Kasumi-1 (cell line): ENCODE measurements around the gene PRSS3.
A peak's percentile ranks its signal among the peaks of the same experiment; 100 is the strongest.
"Not testable (repeated sequence)": the region's sequence is repeated elsewhere in the genome, so short reads cannot be mapped to it uniquely, and the experiment has no call there.

Source experiments
- DNase-seq, 2 experiments: peaks; one replicate each; lab custom pipeline; 2025; lab: John Stamatoyannopoulos, UW

Gene PRSS3

DNA sequence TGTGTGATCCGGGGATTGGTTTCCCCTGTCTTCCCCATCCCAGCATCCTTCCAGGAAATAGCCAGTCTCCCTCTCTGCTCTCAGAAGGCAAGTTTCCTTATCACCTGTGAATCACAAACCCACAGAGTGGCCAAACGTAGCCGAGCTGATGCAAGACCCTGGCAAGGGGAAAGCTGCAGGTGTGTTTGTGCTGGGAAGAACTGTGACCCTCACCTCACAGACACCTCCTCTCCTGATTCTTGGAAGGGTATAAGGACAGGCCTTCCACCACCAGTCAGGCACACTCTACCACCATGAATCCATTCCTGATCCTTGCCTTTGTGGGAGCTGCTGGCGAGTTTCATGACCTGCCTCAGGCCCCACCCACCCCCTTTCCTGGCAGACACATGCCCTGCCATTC lies at the start of gene PRSS3:
PRSS3 (plus strand) TSS at position 281 of the 400 bp plus-strand sequence; CDS start at position 294, 13 bp downstream.
- DNase-seq, result no peak

DNA sequence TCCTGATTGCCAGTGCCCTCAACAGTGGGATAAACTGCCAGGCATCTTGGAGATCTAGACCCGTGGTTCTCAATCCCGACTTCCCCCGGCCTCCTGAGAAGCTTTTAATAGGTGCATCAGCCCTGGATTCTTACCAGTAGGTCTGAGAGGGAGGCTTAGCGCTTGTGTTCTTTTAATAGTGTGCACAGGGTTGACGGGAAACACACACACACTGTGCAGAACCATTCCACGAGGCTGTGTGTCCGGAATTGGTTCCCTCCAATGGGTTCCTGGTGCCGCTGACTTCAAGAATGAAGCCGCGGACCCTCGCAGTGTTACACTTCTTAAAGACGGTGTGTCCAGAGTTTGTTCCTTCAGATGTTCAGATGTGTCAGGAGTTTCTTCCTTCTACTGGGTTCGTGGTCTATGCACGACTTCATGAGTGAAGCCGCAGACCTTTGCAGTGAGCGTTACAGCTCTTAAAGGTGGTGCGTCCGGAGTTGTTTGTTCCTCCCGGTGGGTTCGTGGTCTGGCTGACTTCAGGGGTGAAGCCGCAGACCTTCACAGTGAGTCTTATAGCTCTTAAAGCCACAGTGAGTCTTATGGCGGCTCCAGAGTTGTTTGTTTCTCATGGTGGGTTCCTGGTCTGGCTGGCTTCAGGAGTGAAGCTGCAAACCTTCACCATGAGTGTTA lies 46.6 kb upstream of the PRSS3 start:
- DNase-seq, result no peak

DNA sequence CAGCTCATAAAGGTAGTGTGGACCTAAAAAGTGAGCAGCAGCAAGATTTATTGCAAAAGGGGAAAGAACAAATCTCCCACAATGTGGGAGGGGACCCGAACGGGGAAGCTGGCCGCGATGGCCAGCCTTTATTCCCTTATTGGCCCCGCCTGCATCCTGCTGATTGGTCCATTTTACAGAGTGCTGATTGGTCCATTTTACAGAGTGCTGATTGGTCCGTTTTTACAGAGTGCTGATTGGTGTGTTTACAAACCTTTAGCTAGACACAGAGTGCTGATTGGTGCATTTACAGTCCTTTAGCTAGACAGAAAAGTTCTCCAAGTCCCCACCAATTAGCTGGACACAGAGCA lies 46.1 kb upstream of the PRSS3 start:
- DNase-seq, result not testable (repeated sequence)

DNA sequence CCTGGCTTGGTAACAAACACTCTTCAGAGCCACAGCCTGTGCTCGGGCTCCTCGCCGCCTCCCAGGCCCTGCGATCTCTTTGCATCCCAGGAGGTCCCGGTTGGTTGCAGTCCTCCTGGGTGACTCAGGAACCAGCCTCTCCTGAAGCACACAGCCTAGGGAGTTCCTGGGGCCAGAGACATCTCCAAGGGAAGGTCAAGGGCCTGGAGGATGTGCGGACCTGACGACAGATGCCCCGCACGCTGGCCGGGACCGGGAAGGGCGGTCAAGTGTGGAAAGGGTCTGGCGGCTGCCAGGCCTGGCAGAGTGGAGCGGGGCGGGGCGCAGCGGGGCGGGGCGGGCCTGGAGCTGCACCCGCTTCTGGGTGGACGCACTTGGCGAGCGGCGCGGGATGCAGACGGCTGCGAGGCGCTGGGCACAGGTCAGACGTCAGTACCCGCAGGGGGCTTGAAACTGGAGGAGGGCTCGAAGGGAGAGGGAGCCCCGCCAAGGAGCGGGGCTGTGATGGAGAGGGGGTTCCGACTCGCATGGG lies 45.0 kb upstream of the PRSS3 start:
- DNase-seq, result no peak

DNA sequence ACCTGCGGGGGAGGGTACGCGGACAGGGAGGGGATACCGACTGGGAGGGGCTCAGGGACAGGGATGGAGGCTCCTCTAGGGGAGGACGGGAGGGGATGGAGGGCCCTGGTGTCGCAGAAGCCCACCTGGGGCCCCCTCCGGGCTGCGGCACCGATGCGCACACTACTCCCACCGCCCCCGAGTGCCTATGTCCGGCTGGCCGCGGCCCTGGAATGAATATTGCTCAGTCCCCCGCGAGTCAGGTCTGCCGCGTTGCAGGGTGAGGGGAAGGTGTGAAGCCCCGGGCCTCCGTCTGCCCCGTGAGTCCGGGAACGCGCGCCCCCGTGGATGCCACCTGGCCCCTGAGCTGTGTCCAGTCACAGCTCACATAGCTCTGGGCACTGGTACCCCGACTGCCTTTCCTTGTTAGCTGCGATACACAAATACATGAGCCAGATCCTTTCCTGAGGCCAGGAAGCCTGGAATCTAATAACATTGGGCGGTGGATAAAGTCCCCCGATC lies 44.5 kb upstream of the PRSS3 start:
- DNase-seq, result no peak

DNA sequence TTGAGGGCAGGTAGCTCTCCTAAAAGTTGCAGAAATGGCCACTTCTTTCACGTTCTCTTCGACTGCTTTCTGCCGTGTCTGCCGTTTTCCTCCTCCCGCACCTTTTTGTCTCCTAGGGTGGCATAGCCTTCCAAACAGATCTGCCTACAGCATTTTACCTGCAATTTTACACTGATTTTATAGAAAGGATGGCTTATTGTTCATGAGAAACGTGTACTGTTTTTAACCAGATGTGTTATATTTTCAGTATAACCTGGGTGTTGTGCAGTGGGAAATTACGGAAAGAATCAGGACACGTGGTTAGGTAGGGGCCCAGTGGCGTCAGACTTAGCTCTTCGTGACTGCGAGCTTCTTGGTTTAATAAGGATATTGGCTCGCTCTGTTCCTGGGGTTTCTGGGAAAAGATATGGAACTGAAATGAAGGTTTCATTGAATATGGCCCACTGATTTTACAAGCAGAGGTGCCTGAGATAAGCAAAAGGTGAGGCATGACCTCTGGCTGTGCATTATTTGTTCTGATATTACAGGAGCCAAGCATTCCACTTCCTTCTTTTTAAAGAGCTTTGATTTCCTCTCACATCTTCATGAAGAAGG lies 43.7 kb upstream of the PRSS3 start:
- no peak for DNase-seq

DNA sequence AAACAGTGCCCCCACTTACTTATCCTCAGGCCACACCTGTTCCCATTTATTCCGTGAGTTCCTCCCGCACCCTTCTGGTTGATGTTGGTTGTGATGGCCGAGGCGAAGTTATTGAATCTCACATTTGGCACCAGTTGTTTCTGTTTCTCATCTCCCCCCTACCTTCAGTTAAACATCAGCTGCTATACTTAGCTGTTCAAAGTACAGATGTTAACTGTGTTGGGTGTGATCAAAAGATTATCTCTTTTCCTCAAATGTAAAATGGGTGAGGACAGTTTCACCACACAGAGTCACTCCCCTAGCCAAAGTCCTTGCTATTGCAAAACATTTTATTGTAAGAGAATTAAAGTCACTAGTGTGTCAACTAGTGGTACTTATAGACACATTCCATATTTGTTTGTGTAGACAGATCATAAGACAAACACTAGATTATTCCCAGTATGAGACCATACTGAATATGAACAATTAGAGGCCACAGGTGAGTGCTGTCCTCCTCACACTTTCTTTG lies 43.2 kb upstream of the PRSS3 start:
- DNase-seq, result no peak

DNA sequence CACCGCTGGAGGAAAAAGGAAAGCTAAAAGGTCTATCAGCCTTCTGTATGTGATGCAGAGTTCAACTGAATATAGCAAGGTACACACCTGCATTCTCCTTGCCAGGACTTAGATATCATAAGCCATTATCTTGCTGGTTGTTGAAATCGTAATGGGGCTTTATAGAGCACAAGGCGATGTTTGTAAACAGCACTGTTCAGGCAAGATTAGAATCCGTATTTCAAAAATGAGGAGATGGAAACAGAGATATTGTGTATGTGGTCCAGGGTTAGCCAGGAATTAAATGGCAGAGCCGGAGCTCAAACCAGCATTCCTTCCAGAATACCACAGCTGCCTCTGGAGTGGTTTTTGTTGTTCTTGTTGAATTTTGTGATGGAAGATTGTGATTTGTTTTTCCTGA lies 42.6 kb upstream of the PRSS3 start:
- not testable (repeated sequence) for DNase-seq

DNA sequence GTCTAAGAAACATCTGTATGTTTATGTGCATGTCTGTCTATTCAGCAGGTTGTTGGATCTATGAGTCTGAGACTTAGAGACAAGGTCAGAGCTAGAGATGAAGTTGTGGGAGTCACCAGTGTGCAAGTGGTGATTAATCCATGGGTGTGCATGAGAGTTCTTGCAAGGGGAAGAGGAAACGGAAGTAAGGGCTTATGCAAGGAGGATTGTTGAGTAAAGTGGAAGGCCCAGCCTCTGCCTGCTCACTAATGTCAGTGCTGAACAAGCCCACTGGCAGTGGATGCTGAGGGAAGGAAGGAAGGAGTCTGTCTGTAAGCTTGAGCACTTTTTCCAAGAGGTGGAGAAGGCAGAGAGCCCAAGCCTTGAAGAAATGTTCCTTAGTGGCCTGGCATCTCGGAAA lies 35.7 kb upstream of the PRSS3 start:
- peak; percentile 74 for DNase-seq

DNA sequence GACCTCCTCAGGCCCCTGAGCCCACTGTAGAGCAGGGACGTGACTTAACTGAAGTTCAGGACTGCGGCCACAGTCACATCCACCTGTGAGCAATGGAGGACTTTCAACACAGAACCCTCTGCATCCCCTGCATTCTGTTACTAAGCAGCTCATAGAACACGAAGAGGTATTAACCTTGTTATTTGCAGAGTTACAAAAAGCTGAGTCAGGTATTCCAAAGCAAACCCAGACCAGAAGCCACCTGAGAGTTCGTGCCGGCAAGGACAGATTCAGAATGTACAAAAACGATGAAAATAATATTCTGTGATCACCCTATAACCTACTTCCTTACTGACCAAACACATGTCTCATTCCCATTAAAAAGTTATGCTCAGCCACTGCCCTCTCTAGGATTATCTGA lies 33.0 kb upstream of the PRSS3 start:
- no peak for DNase-seq

DNA sequence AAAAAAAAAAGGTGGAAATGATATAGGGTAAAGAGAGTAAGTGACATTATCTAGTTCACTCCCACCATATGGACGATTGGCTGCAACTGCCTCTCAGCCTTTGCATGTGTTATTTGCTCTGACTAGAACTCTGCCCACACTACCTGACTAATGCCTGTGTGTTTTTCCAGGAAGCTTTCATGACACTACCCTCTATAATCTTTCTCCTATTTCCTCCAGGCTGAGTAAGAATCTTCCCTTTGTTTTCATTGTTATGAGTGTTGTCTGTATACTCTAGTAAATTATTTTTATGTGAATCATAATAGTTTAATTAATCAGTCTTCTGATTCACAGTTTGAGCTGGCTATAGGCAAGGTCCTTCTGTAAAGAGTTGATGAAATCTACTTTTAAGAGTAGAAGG lies 31.7 kb upstream of the PRSS3 start:
- not testable (repeated sequence) for DNase-seq

DNA sequence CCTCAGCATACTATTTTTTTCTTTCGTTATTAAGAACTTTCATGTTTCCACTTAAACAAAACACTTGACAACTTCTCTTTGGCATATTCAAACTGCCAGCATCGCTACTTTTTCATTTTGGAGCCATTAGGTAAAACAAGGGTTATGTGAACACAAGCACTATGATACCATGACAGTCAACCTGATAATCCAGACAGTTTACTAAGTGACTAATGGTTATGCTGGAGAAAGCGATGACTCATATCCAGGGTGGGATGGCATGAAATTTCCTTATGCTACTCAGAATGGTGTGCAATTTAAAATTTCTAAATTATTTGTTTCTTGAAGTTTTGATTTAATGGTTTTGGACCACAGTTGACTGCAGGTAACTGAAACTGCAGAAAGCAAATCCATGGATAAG lies 29.9 kb upstream of the PRSS3 start:
- DNase-seq, result no peak

DNA sequence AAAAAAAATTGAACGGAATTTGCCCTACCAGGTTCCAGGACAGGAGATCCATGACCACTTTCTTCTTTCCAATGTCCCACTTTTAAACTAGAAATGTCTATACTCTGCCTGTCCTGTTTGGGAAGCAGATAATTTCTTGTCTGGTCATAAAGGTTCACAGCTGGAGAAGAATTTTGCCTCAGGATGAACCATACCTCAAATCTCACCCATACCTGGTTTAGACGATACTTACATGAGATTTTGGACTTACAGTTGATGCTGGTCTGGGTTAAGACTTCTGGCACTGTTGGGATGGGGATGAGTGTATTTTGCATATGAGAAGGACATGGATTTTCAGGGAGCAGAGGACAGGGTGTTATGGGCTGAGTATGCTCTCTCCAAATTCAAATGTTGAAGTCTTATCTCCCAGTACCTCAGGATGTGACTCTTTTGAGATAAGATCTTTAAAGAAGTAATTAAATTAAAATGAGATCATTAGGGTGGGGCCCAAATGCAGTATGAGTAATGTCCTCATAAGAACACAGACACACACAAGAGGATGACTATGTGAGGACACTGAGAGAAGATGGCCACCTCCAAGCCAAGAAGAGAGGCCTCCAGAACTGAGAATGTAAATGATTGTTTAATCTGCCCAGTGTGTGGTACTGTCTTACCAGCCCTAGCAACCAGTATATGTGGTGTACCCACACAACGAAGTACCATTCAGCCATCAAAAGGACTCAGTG lies 25.0 kb upstream of the PRSS3 start:
- DNase-seq, result not testable (repeated sequence)

DNA sequence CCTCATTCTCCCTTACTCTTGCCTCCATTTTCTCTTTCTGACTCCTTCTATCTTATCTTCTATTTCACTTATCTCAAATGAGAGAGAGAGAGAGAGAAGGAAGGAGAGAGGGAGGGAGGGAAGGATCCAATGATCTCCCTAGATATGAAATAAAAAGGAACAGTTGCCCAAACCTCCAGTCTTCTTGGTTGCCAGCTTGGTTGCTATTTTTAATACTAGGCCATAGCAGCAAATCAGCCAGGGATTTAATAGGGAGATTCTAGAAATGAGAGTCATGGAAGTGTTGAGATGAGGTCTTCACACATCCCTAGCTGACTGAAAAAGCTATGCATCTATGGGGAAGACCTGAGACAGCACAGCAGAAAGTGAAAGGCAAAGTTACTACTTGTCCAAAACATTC lies 22.2 kb upstream of the PRSS3 start:
- DNase-seq, result not testable (repeated sequence)

DNA sequence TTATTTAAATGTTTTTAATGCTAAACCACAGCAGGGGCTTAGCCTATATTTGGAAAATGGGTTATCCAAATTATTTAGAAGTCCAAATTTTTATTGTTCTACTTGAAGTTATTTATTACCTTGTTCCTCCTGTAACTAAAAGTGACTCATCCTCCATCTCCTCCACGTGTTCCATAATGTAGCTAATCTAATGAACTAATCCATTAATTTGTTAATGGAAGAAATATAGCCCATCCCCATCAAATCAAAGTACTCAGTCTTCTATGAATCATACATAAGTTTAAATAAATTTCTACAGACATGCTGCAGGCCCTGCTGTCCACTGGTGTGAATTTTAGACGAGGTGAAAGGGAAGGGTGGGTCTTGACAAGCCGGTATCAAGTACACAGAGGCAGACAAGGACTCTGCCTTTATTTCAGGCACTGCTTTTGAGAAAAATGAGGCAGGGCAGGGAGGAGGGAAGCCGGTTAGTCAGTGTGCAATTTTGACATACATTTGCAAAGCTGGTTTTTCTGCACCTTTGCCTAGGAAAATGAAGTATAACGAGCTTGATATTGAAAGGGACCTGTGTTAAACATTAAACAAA lies 21.2 kb upstream of the PRSS3 start:
- DNase-seq, result not testable (repeated sequence)

DNA sequence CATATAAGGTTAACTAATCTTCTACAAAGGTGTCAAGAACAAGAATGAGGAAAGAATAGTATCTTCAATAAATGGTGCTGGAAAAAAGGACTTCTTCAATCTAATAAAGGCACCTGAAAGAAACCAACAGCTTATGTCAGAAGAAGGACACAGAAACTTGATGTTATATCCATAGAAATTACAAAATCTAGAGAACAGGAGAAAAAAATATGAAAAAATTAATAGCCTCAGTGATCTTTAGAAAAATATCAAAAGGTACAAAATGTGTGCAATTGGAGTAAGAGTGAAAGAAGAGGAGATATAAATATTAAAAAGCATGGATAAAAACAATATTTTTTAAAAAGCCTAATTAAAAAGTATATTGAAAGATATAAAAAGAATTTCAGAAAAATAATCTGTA lies 18.8 kb upstream of the PRSS3 start:
- no peak for DNase-seq

DNA sequence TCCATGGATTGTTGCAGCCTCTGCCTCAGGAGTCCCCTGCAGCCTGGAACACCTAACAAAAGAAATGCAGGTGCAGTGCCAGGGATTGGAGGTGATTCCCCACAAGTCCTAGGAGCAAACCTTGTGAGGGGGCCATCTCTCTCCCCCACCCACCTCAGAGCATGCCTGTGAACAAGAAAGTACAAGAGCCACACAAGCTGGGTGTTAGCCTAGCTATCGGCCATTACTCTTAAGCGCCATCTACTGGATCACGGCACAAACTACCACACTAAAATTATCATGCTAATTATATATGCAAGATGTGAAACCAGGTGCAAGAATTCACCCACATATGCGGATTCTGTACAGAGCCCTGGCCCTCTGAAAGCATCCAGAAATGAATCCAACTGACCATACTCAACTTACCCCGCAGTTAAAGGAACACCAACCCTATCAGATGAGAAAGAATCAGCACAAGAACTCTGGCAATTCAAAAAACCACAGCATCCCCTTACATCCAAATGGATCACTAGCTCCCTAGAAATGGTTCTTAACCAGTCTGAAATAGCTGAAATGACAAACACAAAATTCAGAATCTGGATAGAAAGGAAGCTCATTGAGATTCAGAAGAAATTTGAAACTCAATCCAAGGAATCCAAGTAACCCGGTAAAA lies 16.5 kb upstream of the PRSS3 start:
- peak; percentile 71 to 76 for DNase-seq

DNA sequence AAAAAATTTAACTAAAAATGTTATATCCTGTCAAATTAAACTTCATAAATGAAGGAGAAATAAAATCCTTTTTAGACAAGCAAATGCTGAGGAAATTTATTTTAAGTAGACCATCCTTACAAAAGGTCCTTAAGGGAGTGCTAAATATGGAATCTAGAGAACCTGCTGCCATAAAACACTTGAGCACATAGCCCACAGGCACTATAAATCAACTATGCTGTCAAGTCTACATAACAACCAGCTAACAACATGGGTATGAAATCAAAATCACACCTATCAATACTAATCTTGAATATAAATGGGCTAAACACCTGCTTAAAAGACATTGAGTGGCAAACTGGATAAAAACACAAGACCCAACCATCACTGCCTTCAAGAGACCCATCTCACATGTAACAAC lies 15.1 kb upstream of the PRSS3 start:
- no peak for DNase-seq

DNA sequence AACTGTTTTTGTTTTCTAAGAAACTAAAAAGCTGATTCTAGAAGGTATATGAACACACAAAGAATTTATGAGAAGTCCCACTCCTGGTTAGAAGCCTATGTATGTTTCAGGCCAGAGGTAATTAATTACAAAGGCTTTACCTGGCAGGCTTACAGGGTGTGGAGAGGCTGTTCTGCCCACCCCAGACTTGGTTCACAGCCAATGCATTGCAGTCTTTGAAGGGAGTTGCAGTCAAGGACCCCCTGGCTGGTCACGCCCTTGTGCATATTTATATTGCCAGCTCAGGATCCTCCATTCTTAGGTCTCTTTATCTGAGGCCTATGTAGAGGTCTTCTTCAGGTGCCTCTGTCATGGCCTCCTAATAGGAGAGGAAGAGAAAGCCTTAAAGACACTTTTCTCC lies 13.6 kb upstream of the PRSS3 start:
- DNase-seq, result no peak

DNA sequence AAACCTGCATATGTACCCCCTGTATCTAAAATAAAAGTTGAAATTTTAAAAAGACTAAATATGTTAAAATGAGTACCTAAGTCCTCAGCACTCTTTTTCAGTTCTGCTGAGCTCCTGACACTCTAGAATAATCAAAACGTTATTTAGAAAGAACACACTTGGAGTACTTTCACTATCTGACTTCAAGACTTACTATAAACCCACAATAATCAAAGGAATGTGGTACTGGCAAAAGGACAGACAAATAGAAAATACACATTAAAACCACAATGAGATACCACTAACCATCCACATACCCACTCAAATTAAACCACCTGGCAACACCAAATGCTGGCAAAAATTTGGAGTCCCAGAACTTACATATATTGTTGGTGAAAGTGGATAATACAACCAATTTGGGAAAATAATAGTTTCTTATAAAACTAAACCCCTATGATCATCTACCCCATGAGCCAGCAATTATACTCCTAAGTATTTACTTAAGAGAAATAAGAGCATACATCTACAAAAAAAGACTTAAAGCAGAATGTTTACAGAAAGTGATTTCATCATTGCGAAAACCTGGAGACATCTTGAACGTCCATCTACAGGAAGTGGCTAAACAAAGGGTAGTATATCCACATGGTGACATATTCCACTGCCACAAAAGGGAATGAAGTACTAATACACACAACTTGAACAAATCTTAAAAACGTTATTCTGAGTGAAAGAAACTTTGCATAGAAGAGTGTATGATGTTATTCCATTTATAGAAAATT lies 12.8 kb upstream of the PRSS3 start:
- no peak for DNase-seq

DNA sequence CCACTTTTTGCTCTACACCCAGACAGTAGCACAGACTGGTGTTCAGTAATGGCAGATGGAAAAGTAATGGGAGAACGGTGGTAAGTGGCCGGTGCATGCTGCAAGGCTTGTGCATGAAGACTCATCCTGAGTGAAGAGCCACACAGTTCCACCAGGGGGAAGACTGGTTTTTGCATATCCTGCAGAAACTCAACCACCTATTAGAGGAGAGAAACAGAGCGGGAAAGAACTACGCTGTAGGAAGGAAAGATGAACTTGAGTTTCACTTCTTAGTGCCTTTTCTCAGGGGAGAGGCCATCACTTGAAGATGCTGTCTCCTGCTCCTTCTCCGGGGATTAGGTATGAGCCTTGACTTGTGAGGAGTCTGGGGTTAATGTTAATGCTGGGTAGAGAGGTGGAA lies 9.4 kb upstream of the PRSS3 start:
- peak; percentile 14 to 34 for DNase-seq
